HK-2 (cell line): ENCODE measurements around the gene SMAGP.
A peak's percentile ranks its signal among the peaks of the same experiment; 100 is the strongest.
"Not testable (repeated sequence)": the region's sequence is repeated elsewhere in the genome, so short reads cannot be mapped to it uniquely, and the experiment has no call there.

Experiments
- DNase-seq: peaks from one replicate; pipeline ENCODE4 v3.0.0-alpha.2; 2018; ENCODE audit not compliant: unreplicated experiment

SMAGP gene

DNA sequence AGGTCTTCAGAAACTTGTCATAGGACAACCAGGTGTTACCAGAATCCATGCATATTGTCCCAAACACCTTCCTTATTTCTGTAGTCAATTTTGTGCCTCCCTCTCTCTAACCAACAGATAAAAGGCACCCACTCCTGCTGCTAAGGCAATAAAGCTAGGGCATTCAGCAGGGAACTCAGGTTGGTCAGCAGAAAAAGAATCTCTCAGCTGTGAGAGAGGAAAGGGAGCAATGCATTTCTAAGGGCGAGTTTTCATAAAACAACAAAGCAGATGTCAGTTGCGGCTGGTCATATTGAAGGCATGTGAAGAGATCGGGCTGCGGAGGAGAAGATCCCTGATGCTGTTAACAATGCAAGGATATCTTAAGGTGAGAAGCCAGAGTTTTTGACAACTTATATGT lies 45.0 kb downstream of the SMAGP start:
- no peak for DNase-seq

- DNase-seq = no peak
These were observed 45.6 kb downstream of the SMAGP start for GRCh38 chr12:51224625-51225024.

DNA sequence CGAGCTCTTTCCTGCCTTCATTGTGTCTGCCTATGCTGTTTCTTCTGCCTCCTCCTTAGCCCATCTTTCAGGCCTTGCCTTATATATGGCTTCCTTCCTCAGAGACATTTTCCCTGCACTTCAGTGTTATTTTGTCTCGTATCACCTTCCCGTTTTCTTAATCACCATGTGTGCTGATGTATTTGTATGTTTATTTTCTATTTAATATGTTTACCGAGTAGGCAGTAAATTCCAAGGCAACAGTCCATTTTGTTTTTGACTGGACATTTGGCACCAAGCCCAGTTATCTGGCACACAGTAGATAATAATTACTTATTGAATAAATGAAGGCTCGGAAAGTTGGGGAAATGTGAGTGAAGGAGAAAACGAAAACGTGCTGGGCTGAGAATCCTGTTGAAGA lies 47.8 kb downstream of the SMAGP start:
- no peak for DNase-seq

DNA sequence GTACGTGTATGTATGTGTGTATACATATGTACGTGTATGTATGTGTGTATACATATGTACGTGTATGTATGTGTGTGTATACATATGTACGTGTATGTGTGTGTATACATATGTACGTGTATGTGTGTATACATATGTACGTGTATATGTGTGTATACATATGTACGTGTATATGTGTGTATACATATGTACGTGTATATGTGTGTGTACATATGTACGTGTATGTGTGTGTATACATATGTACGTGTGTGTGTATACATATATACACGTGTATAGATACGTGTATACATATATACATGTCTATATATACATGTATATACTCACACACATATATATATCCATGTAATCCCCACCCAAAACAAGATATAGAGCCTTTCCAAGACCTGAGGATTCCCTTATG lies 50.4 kb downstream of the SMAGP start:
- DNase-seq = not testable (repeated sequence)

- no peak for DNase-seq
These were observed 50.9 kb downstream of the SMAGP start for GRCh38 chr12:51219322-51219721.

GRCh38 chr12:51218607-51219161 lies 51.5 kb downstream of the SMAGP start:
- peak; percentile 56 for DNase-seq

GRCh38 chr12:51217968-51218606 lies 52.1 kb downstream of the SMAGP start, which contains the start of gene POU6F1:
Gene POU6F1 (minus strand): TSS chr12:51218062. CDS start chr12:51206836, 11,226 bp downstream.
- peak; percentile 80 for DNase-seq

DNA sequence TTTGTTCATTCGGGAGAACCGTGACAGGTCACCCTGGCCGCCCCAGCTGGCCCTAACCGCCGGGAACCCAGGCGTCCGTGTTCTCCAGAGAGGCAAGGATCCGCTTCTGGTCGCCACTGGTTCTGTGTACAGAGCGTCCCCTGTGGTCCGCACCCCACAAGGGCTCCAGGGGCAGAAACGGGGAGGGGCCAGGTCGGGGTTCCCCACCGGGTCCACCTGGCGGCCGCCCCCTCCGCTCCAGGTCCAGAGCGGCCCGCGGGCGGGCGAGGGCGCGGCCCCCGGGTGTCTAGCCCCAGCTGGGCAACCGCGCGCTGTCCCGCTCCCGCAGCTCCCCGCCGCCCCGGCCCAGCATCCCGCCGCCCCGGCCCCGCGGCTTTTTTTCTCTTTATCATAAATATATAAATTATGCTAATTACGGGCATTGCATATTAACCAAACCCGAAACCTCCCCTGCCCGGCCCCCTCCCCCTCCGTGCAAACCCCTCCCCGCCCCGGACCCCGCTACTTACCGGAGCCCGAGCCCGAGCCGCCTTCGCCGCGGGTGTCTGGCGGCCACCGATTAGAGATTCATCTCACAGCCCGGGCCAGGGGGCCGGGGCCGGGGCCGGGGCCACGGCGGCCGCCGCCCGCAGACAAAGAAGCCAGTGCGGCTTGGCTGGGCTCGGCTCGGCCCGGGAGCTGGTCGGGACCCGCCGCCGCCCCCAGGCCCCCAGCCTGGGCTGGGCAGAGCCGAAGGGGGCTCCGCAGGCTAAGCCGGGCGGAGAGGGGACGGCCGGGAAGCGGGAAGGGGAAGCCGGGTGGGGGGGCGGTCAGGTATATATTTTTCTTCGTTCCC lies 52.9 kb downstream of the SMAGP start:
- peak; percentile 40 for DNase-seq

DNA sequence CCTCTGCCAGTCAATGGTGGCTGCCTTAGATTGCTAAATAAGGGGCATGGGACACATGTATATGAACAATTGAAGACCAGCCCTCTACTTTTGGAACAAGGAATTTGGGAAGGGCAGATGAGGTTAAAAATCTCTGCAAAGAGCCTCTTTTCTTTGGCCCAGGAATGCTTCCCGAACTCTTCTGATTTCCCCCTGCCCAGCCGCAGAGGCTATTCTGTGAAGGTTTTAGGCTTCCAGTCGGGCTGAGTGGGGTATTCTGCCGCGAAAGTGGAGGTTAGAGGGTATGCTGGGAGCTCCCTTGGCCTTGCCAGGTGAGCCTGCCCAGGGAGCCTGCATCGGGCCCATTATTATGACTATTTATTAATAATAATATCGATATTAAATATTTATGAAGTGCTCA lies 53.6 kb downstream of the SMAGP start:
- no peak for DNase-seq

GRCh38 chr12:51214895-51215294 lies 55.3 kb downstream of the SMAGP start:
- DNase-seq = no peak

GRCh38 chr12:51210690-51211395 lies 59.4 kb downstream of the SMAGP start:
- DNase-seq = no peak

DNA sequence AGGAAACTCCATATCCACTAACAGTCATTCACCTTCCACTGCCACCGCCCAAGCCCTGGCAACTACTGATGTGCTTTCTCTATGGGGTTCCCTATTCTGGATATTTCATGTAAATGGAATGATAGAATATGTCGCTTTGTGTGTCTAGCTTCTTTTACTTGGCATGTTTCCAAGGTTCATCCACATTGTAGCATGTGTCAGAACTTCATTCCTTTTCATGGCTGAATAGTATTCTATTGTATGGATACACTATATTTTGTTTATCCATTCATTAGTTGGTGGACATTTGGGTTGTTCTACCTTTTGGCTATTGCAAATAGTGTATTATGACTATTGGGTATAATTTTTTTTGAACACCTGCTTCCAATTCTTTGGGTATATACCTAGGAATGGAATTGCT lies 61.0 kb downstream of the SMAGP start:
- no peak for DNase-seq

GRCh38 chr12:51208016-51208660 lies 62.1 kb downstream of the SMAGP start:
- DNase-seq = no peak

DNA sequence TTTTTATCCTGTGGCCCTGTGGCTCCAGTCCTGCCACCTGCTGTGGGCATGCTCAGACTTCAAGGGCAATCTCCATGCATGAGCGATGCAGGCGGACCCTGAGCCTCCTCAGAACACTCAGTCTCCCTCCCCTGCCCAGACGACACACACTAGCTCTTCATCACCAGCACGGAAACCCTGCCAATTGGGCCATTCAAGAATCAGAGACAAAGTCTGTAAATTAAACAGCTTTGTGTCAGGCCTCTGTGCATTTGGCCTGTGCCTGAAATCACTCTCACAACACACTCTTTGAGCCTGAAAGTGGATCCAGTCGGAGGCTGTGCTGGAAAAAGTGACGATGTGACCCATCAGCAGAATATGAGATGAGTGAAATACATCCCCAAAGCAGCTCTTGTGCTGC lies 64.9 kb downstream of the SMAGP start:
- DNase-seq = no peak

DNA sequence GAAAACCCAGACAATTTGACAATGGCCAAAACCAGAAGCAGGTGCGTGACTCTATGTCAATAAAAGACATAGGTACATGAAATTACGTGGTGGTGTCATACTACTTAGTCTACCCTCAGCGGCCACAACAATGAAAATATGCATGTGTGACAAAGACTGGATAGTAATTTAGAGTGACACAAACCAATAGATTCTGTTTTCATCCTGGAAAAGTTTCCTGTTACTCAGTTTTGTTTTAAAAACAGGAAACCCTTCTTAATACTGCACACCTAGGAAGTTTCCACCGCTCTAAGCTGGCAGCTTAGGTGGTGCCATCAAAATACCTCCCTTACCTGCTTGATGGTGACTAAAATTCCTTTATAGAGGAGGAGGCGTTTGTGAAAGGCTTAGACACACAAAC lies 67.5 kb downstream of the SMAGP start:
- DNase-seq = no peak

GRCh38 chr12:51200806-51201205 lies 69.4 kb downstream of the SMAGP start:
- no peak for DNase-seq

- no peak for DNase-seq
These were observed 70.1 kb downstream of the SMAGP start for GRCh38 chr12:51200156-51200555.

DNA sequence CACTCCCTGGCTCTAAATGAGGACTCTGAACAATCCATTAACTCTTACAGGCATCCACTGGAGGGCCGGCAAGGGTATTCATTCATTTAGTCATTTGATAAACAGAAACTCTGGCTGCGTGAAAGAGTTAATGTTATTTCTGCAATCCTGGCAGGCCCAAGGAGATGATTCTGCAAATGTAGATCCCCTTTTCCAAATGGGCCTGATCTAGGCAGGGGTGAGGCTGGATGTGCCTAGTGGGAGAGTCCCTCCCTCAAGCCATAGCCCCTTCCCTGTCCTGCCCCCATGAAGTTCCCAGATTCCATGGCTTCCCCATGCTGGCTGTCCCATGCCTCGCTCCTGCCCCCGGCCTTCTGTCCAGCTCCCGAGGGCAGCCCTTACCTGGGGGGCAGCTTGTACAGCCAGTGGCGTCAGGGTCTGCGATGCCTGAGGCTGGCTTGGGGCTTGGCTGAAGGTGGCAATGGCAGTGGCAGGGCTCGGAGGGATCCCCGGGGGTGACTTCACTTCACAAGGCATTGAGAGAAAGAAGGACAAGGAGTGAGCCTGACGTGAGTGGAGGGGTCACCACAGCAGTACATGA lies 70.8 kb downstream of the SMAGP start:
- DNase-seq = no peak

- no peak for DNase-seq
These were observed 71.4 kb downstream of the SMAGP start for GRCh38 chr12:51198568-51199365.

DNA sequence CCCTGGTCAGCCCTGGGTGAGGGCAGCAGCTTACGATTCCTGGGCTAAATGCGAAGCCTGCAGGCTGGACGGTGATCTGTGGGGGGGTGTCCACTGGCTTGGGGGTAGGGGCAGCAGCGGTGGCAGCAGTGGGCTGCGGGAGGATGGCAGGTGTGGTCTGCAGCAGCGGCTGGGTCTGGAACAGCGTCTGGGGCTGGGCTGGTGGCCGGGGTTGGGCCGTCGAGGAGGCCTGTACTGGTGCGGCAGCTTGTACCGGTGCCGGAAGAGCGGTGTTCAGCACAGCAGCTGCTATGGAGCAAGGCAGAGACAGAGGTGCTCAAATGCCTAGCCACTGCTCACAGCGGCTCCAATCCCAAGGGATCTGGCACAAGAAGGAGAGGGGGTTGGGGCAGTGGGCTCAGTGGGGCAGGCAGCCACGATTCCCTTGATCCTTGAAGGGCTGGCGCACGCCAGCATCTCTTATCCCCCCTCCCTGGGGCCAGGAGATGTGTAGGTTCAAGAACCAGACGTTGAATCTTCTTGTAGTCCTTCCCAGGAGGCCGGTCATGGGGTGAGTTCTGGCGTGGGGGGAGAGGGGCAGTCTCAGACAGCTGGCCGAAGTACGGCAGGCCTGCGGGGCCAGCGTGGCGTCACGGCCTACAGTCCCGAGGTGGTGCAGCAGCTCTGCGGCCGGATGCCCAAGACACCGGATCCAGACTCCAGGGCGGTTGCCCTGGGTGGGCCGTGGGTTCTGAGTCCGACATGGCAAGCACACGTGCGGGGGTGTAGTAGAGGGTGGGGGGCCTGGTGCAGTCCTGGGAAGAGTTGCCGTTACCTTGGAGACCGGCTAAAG lies 72.3 kb downstream of the SMAGP start:
- no peak for DNase-seq
